DOHH2 (cell line): Measurements from ENCODE around the gene TLR9.

Experiments
- H3F3A ChIP-seq: fragments of 200-600 bp; sonication (generic), shearing (Covaris generic); 2 replicates; pipeline ENCODE4 v1.6.0; 2016; ENCODE audit warnings: antibody characterized with exemption, mild to moderate bottlenecking; ENCODE audit not compliant: control insufficient read depth, insufficient read depth
- H3K27ac ChIP-seq: fragments of 200-600 bp; sonication (generic); 2 replicates; pipeline ENCODE4 v1.5.1; 2014; ENCODE audit warnings: low read depth, mild to moderate bottlenecking, low read length, moderate library complexity
- H3K27me3 ChIP-seq: fragments of 200-600 bp; sonication (generic); 2 replicates; pipeline ENCODE4 v1.6.1; 2014; ENCODE audit warnings: mild to moderate bottlenecking, low read length, mixed read lengths; ENCODE audit not compliant: control insufficient read depth
- H3K36me3 ChIP-seq: fragments of 200-600 bp; sonication (generic); 2 replicates; pipeline ENCODE4 v1.6.1; 2014; ENCODE audit warnings: mild to moderate bottlenecking, low read length, moderate library complexity, mixed read lengths; ENCODE audit not compliant: control insufficient read depth
- H3K4me1 ChIP-seq: fragments of 200-600 bp; sonication (generic); 2 replicates; pipeline ENCODE4 v1.6.1; 2014; ENCODE audit warnings: mild to moderate bottlenecking, low read length, mixed read lengths; ENCODE audit not compliant: control insufficient read depth
- H3K4me2 ChIP-seq: fragments of 200-600 bp; sonication (generic); 2 replicates; pipeline ENCODE4 v1.6.0; 2014; ENCODE audit warnings: mild to moderate bottlenecking, low read length, moderate library complexity
- H3K4me3 ChIP-seq: fragments of 200-600 bp; sonication (generic); 2 replicates; pipeline ENCODE4 v1.5.1; 2014; ENCODE audit warnings: mild to moderate bottlenecking, low read length, mixed read lengths
- H3K79me2 ChIP-seq: fragments of 200-600 bp; sonication (generic); 2 replicates; pipeline ENCODE4 v1.6.1; 2014; ENCODE audit warnings: mild to moderate bottlenecking, low read length, mixed read lengths; ENCODE audit not compliant: control insufficient read depth
- H3K9me2 ChIP-seq: fragments of 200-600 bp; sonication (generic); replicated peaks from 2 replicates; pipeline ENCODE4 v1.6.1; 2014; ENCODE audit warnings: mild to moderate bottlenecking, low read length, mixed read lengths; ENCODE audit not compliant: control insufficient read depth
- H3K9me3 ChIP-seq: fragments of 200-600 bp; sonication (generic); 2 replicates; pipeline ENCODE4 v1.6.1; 2014; ENCODE audit warnings: antibody characterized with exemption, low read length, mixed read lengths; ENCODE audit not compliant: control insufficient read depth, insufficient read depth
- H4K20me1 ChIP-seq: fragments of 200-600 bp; sonication (generic); 2 replicates; pipeline ENCODE4 v1.6.0; 2014; ENCODE audit warnings: low read depth, mild to moderate bottlenecking, antibody characterized with exemption, low read length, moderate library complexity; ENCODE audit not compliant: control insufficient read depth, insufficient read depth
- CTCF ChIP-seq: fragments of 200-600 bp; sonication (generic); IDR thresholded peaks from one replicate; pipeline ENCODE4 v1.5.1; 2014; ENCODE audit warnings: antibody characterized with exemption, mild to moderate bottlenecking, low read depth, low read length; ENCODE audit not compliant: poor library complexity, severe bottlenecking
- EZH2phosphoT487 ChIP-seq: fragments of 200-600 bp; sonication (generic); IDR thresholded peaks from 2 replicates; pipeline ENCODE4 v1.6.1; 2017; ENCODE audit warnings: borderline replicate concordance, mild to moderate bottlenecking, antibody characterized with exemption, low read length, moderate library complexity, mixed read lengths

The TLR9 gene

GRCh38 chr3:52184690-52185089, 40.8 kb downstream of the TLR9 start:
- Histone ChIP-seq H3K4me3 (no peak overlapping the region), H3K79me2 (no peaks in the 10 kb centered on the region), H3F3A (no peaks in the 10 kb centered on the region), H3K36me3 (no peaks in the 10 kb centered on the region), H3K4me2 (no peak overlapping the region), H3K4me1 (peaks cover 3% of the 10 kb centered on the region; the same call in 1 of the 2 replicates), H4K20me1 (no peaks in the 10 kb centered on the region), H3K27me3 (no peaks in the 10 kb centered on the region), H3K9me3 (no peaks in the 10 kb centered on the region), H3K27ac (no peak overlapping the region), H3K9me2 (no peaks in the 10 kb centered on the region)
- TF ChIP-seq EZH2phosphoT487 (no peak), CTCF (no peak)

GRCh38 chr3:52183786-52184445, 41.5 kb downstream of the TLR9 start:
- TF ChIP-seq EZH2phosphoT487 (no peak), CTCF (no peak)
- H3K4me1 ChIP-seq: peaks cover 3% of the 10 kb centered on the region; the same call in 1 of the 2 replicates
- no peaks in the 10 kb centered on the region for H3K27me3 ChIP-seq
- H3K27ac ChIP-seq: no peak overlapping the region
- no peaks in the 10 kb centered on the region for H3F3A ChIP-seq
- H3K9me2 ChIP-seq: no peaks in the 10 kb centered on the region
- no peaks in the 10 kb centered on the region for H3K9me3 ChIP-seq
- no peak overlapping the region for H3K4me2 ChIP-seq
- no peaks in the 10 kb centered on the region for H4K20me1 ChIP-seq
- no peak overlapping the region for H3K4me3 ChIP-seq
- no peaks in the 10 kb centered on the region for H3K36me3 ChIP-seq
- no peaks in the 10 kb centered on the region for H3K79me2 ChIP-seq

- H3K27me3 ChIP-seq: no peaks in the 10 kb centered on the region
- H3F3A ChIP-seq: no peaks in the 10 kb centered on the region
- peaks cover 3% of the 10 kb centered on the region; the same call in 1 of the 2 replicates for H3K4me1 ChIP-seq
- H3K4me2 ChIP-seq: no peak overlapping the region
- no peak for TF ChIP-seq EZH2phosphoT487
- no peak for TF ChIP-seq CTCF
- no peaks in the 10 kb centered on the region for H3K36me3 ChIP-seq
- no peak overlapping the region for H3K27ac ChIP-seq
- no peaks in the 10 kb centered on the region for H3K79me2 ChIP-seq
- H4K20me1 ChIP-seq: no peaks in the 10 kb centered on the region
- no peak overlapping the region for H3K4me3 ChIP-seq
- no peaks in the 10 kb centered on the region for H3K9me3 ChIP-seq
- H3K9me2 ChIP-seq: no peaks in the 10 kb centered on the region
Observed at GRCh38 chr3:52182691-52183090, 42.8 kb downstream of the TLR9 start.
